Measurements from ENCODE around the gene SPEN. TPM values are rescaled to one million over a fixed set of nuclear protein-coding genes. Genes with fewer than 3 reads are reported as not detected.

SPEN gene
- polyA plus RNA-seq, 1 donor from 2014 or later, result 7.1 TPM

GRCh38 chr1:15951341-15952153, 104.0 kb downstream of the SPEN start:
- H3F3A ChIP-seq (ENCODE audit: insufficient read depth, low read length, poor library complexity, severe bottlenecking), result no peaks in the 10 kb centered on the region
- no peaks in the 10 kb centered on the region for H3K36me3 ChIP-seq (ENCODE audit: insufficient read depth, low read length)
- no peaks in the 10 kb centered on the region for H3K9me2 ChIP-seq (ENCODE audit: insufficient read depth, low read length)
- H3K4me2 ChIP-seq (ENCODE audit: low read length), result no peak overlapping the region
- H3K79me2 ChIP-seq (replicated peaks; ENCODE audit: insufficient read depth, low read length), result peaks cover 10% of the 10 kb centered on the region
- TF ChIP-seq EP300 (conservative IDR thresholded peaks at IDR 0.05; ENCODE audit: poor library complexity, severe bottlenecking), result no peak
- TF ChIP-seq CTCF (IDR thresholded peaks at IDR 0.05; ENCODE audit: poor library complexity, severe bottlenecking), result no peak
- no peak for TF ChIP-seq POLR2AphosphoS5 (IDR thresholded peaks at IDR 0.05)
- TF ChIP-seq EZH2 (IDR thresholded peaks at IDR 0.05; ENCODE audit: borderline replicate concordance, insufficient read depth, low read length, poor library complexity, severe bottlenecking), result no peak
- TF ChIP-seq TAF1 (IDR thresholded peaks at IDR 0.05; ENCODE audit: low read depth), result no peak
- TF ChIP-seq RAD21 (conservative IDR thresholded peaks at IDR 0.05), result no peak
- TF ChIP-seq SMC3 (conservative IDR thresholded peaks at IDR 0.05; ENCODE audit: poor library complexity), result no peak
- no peak for TF ChIP-seq MXI1 (conservative IDR thresholded peaks at IDR 0.05; ENCODE audit: poor library complexity, severe bottlenecking)
- no peak for TF ChIP-seq REST (IDR thresholded peaks at IDR 0.05; ENCODE audit: borderline replicate concordance)
- H2AFZ ChIP-seq (ENCODE audit: low read depth, low read length), result no peak overlapping the region
- no peak overlapping the region for H3K27ac ChIP-seq (ENCODE audit: low read length)
- H3K4me3 ChIP-seq (ENCODE audit: low read length), result no peak overlapping the region
- peaks cover 7% of the 10 kb centered on the region for H4K20me1 ChIP-seq (ENCODE audit: insufficient read depth)
- H3K9ac ChIP-seq (ENCODE audit: low read length), result no peak overlapping the region
- no peaks in the 10 kb centered on the region for H3K27me3 ChIP-seq (ENCODE audit: insufficient read depth, low read depth, low read length)
- no peaks in the 10 kb centered on the region for H3K9me3 ChIP-seq (ENCODE audit: low read length)

- Histone ChIP-seq H4K20me1 (ENCODE audit: insufficient read depth) (peaks cover 7% of the 10 kb centered on the region), H2AFZ (ENCODE audit: low read depth, low read length) (no peak overlapping the region), H3K27me3 (ENCODE audit: insufficient read depth, low read depth, low read length) (no peaks in the 10 kb centered on the region), H3K9me3 (ENCODE audit: low read length) (no peaks in the 10 kb centered on the region), H3F3A (ENCODE audit: insufficient read depth, low read length, poor library complexity, severe bottlenecking) (no peaks in the 10 kb centered on the region), H3K9ac (ENCODE audit: low read length) (no peak overlapping the region), H3K4me3 (ENCODE audit: low read length) (no peak overlapping the region), H3K9me2 (ENCODE audit: insufficient read depth, low read length) (no peaks in the 10 kb centered on the region), H3K36me3 (ENCODE audit: insufficient read depth, low read length) (no peaks in the 10 kb centered on the region), H3K27ac (ENCODE audit: low read length) (no peak overlapping the region), H3K79me2 (replicated peaks; ENCODE audit: insufficient read depth, low read length) (peaks cover 10% of the 10 kb centered on the region), H3K4me2 (ENCODE audit: low read length) (no peak overlapping the region)
- TF ChIP-seq CTCF (IDR thresholded peaks at IDR 0.05; ENCODE audit: poor library complexity, severe bottlenecking) (no peak), MXI1 (conservative IDR thresholded peaks at IDR 0.05; ENCODE audit: poor library complexity, severe bottlenecking) (no peak), RAD21 (conservative IDR thresholded peaks at IDR 0.05) (no peak), TAF1 (IDR thresholded peaks at IDR 0.05; ENCODE audit: low read depth) (no peak), POLR2AphosphoS5 (IDR thresholded peaks at IDR 0.05) (no peak), EZH2 (IDR thresholded peaks at IDR 0.05; ENCODE audit: borderline replicate concordance, insufficient read depth, low read length, poor library complexity, severe bottlenecking) (no peak)
Measured at GRCh38 chr1:15952317-15953258, 105.1 kb downstream of the SPEN start.

All from neural cell (in vitro differentiated cells).